ENCODE results near the gene TIAM1.

DNA sequence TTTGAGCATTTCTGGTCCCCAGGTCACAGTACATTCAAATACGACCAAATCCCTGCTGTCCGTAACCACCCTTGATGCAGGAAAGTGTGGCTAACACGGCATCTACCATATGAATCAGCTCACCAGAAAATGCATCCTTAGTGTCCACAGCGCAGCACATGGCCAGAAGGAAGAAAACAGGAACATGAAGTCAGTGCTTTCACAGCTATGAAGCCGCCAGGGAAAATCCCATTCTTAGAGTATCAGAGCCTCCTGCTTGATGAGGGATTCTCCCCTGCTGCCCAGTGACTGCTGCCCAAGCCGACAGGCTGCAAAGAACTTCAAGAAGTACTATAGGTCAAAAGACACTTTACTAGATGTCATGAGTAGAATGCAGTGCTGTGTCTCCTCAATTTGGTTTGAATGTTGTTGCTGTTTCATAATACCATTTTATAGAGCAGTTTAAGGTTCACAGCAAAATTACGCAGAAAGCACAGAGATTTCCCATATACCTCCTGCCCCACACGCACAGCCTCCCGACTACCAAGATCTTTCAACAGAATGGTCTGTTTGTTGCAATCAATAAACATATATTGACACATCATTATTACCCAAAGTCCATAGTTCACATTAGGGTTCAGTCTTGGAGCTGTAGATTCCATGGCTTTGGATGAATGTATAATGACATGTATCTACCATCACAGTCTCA, 14.5 kb downstream of the TIAM1 start:
- TF ChIP-seq, protein P1, sequence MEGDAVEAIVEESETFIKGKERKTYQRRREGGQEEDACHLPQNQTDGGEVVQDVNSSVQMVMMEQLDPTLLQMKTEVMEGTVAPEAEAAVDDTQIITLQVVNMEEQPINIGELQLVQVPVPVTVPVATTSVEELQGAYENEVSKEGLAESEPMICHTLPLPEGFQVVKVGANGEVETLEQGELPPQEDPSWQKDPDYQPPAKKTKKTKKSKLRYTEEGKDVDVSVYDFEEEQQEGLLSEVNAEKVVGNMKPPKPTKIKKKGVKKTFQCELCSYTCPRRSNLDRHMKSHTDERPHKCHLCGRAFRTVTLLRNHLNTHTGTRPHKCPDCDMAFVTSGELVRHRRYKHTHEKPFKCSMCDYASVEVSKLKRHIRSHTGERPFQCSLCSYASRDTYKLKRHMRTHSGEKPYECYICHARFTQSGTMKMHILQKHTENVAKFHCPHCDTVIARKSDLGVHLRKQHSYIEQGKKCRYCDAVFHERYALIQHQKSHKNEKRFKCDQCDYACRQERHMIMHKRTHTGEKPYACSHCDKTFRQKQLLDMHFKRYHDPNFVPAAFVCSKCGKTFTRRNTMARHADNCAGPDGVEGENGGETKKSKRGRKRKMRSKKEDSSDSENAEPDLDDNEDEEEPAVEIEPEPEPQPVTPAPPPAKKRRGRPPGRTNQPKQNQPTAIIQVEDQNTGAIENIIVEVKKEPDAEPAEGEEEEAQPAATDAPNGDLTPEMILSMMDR (IDR thresholded peaks at IDR 0.05), result no peak
- TF ChIP-seq POLR2A (IDR thresholded peaks at IDR 0.05), result no peak

Measured in lower leg skin (tissue), 3 donors.